Subcutaneous adipose tissue (tissue), 4 donors: ENCODE results near the gene ADARB2. TPM values are rescaled to one million over a fixed set of nuclear protein-coding genes. Genes with fewer than 3 reads are reported as not detected.

Source experiments
- CTCF ChIP-seq: fragments of 450-650 bp; IDR thresholded peaks from one replicate; pipeline ENCODE4 v1.5.1; 2016; ENCODE audit warnings: low read depth, mild to moderate bottlenecking, control low read depth, antibody characterized with exemption, moderate library complexity
- total RNA-seq, 4 donors: library from RNA; depleted of rRNA; stranded (reverse); fragments of >200 nt; gene quantifications; one replicate each; pipeline ENCODE4 v1.1.0, GENCODE V29; 2016

ADARB2 gene
- total RNA-seq, 4 donors from 2014 or later = under 0.01 to 0.65 (median 0.44) TPM; not detected in 1

- TF ChIP-seq CTCF = no peak
These were observed 531.2 kb downstream of the ADARB2 start for GRCh38 chr10:1206101-1206500.

- no peak for TF ChIP-seq CTCF
These were observed 531.8 kb downstream of the ADARB2 start for GRCh38 chr10:1205450-1206030.

GRCh38 chr10:1204434-1205326 is 532.6 kb downstream of the ADARB2 start:
- no peak for TF ChIP-seq CTCF

DNA sequence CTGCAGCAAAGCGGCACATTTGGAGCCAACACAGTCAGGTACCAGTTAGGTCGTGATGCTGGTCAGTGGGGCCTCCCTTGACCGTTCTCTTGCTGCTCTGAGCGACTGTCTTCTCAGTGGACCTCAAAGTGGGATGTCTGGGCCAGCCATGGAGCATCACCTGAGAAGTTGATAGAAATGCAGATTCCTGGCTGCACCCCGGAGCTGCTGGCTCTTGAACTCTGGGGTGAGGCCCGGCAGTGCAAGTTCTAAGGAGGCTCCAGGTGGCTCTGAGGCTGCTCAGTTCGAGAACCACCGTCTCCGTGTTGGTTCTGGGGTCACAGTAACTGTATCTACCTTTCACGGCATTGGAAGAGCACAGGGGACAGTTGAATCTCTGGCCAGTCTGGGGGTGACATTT is 533.6 kb downstream of the ADARB2 start:
- no peak for TF ChIP-seq CTCF

DNA sequence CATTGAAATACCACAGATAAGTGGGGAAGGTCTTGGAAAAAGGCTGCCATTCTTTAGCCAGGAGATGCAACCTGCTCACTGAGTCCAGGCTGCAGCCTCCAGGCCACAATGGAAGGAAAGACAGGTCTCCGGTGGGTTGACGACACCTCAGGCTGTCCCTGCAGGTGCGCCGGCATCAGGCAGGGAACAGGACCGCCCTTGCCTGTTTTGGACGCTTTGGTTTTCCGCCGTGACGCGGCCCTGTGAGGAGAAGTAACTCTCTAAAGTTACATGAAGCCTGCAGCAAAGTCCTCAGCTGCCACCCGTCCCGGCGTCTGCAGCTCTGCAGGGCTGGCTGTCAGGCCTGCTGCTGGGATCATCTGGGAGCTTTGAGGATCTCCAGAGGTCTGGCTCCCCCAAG is 534.1 kb downstream of the ADARB2 start:
- TF ChIP-seq CTCF = no peak

DNA sequence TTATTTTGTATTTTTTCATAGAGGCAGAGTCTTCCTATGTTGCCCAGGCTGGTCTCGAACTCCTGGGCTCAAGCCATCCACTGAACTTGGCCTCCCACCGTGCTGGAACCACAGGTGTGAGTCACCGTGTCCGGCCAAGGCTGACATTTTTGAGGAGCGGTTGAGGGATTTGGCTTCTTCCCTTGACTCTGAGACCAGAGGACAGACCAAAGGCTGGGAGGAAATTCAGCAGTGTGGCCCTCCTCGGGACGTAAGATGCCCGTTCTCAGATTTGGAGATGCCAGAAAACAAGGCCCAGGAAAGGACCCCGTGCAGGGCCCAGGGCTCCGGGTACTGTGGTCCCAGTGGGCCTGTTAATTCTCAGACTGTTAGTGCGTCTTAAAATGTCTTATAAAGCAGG is 535.0 kb downstream of the ADARB2 start:
- TF ChIP-seq CTCF = no peak
